C1 segment of cervical spinal cord (tissue), 14 donors: ENCODE data around the gene CD300C.
"Not testable (repeated sequence)": the region's sequence is repeated elsewhere in the genome, so short reads cannot be mapped to it uniquely, and the experiment has no call there.

Experiments
- DNase-seq, 14 donors: peaks; one replicate each; lab custom pipeline; 2025; lab: John Stamatoyannopoulos, UW

The CD300C gene

DNA sequence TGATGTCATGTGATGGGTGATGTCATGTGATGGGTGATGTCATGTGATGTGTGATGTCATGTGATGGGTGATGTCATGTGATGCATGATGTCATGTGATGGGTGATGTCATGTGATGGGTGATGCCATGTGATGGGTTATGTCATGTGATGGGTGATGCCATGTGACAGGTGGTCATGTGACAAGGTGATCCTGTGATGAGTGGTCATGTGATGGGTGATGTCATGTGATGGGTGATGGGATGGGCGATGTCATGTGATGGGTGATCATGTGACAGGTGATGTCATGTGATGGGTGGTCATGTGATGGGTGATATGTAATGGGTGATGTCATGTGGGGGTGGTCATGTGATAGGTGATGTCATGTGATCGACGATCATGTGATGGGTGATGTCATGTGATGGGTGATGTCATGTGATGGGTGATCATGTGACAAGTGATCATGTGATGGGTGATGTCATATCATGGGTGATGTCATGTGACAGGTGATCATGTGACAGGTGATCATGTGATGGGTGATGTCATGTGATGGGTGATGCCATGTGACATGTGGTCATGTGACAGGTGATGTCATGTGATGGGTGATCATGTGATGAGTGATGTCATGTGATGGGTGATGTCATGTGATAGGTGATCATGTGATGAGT is 31.8 kb downstream of the CD300C start:
- peak in 1 of 14 donors; percentile 36 for DNase-seq

DNA sequence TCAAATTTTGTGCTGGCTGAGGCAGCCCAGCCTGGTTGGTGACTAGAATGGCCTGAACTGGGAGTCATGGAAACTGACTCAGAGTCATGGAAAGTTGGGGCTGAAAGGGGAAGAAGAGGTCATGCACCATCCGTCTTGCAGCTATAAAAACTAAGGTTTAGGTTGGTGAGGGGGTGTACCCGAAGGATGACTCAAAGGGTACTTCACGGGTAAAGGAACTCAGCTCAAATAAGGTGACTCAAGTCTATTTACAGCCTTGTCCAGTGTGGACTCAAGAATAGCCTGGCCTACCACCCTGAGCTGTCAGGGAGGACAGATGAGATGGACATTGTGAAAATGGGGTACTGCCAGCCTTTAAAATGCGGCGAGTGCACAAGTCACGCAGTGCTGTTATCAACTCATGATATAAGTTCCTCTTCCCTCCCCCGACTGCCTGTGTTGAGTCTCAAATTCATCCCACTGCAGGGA is 33.3 kb downstream of the CD300C start:
- peak in 1 of 14 donors; percentile 20 for DNase-seq

DNA sequence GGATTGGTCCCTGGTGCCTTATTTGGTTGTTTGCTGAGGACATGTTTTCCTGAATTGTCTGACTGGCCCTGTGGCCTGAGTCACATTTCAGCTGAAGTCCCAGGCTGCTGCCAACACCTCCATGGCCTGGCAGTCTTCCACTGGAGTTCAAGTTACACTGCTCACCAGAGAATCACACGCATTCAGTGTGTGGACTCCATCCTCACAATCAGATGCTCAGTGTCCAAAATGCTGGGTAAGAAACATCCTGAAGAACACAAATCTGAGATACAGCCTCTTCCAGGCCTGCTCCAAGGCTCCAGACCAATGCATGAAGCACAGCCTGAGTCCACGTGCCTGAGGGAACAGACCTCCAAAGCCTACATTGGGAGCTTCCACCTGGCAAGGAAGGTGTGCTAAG is 33.9 kb downstream of the CD300C start:
- no peak for DNase-seq

DNA sequence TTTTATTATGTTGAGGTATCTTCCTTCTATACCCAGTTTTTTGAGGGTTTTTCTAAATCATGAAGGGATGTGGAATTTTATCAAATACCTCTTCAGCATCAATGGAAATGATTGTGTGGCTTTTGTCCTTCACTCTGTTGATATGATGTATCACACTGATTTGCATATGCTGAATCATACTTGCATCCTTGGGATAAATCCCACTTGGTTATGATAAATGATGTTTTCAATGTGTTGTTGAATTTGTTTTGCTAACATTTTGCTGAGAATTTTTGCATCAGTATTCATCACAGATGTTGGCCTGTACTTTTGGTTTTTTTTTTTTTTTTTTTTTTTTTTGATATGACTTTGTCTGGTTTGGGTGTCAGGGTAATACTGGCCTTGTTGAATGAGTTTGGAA is 37.8 kb downstream of the CD300C start:
- no peak for DNase-seq

DNA sequence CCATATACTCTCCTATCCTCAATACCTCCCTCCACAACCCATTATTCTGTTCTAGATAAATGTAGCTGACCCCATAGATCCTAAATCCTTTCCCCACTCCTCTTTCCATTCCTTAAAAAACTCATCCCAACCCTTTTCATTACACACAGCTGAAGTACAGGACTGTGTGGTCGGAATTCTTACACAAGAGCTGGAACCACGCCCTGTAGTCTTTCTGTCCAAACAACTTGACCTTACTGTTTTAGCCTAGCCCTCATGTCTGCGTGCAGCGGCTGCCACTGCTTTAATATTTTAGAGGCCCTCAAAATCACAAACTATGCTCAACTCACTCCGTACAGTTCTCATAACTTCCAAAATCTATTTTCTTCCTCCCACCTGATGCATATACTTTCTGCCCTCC is 42.0 kb downstream of the CD300C start:
- not testable (repeated sequence) for DNase-seq

DNA sequence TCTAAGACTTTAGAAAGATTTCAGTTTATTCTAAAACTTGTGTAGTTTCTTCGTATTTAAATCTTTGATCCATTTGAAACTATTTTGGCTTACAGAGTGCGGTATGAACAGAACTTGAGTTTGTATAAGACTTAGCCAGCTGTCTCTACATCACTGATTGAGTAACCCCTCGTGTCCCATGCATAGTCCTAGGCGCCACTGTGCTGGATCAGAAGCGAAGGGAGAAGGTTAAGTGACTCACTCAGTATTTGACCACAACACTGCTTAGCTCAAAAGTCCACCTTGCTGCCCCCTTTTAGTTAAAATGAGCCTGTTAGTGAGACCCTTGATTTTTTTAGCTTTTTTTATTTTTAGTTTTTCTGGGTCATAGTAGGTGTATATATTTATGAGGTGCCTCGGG is 43.1 kb downstream of the CD300C start:
- no peak for DNase-seq

DNA sequence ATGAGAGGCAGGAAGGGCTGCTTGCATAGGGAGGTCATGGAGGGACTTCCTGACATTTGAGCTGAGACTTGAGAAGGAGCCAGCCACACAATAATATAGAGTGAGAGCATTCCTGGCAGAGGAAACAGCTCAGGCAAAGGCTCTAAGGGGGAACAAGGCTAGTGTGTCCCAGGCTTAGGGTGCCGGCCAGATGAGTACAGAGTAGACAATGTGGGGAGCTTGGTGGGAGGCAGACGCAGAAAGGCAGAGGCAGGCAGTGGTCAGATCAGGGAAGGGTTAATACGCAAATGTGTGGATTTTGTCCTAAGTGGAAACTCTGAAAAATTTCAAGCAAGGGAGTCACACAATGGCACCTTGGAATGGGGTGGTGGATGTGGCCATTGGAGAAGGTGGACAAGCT is 45.9 kb downstream of the CD300C start:
- no peak for DNase-seq

DNA sequence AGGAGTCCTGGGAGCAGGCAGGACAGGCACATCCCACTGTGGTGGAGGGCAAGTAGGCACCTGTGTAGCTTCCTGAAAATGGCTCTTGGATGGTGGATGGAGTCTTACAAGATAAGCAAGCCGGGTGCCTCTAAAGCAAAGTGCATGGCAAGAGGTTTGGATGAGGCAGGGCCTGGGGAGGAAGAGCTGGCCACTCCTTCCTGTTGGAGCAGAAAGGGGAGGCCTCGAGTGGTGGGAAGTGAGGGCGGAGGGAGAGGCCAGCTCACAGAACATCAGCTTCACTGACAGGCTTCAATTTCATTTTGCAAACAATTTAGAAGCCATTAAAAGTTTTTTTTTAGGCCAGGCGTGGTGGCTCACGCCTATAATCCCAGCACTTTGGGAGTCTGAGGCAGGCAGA is 48.4 kb downstream of the CD300C start:
- no peak for DNase-seq

DNA sequence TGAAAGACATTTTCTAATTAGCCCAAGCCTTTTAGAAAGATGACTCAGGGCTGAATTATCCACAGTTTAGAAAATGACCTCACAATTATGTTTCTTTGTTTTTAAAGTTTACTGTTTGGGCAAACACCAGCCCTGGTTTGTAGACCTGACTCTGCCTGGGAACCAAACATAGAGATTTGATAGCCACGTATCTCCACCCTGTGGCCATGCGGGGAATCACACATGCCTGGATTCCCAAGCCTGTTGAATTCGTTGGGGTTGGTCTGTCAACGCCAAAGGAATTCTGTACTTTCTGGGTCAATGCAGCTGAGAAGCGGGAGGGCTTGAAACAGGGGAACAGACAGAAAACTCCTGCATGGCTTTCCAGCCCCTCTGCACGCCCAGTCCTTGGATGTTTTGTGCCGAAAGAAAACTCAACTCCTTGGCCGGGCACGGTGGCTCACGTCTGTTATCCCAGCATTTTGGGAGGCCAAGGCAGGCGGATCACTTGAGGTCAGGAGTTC is 52.5 kb downstream of the CD300C start:
- peak in 11 of 14 donors; percentile 10 to 50 (median 28) for DNase-seq

DNA sequence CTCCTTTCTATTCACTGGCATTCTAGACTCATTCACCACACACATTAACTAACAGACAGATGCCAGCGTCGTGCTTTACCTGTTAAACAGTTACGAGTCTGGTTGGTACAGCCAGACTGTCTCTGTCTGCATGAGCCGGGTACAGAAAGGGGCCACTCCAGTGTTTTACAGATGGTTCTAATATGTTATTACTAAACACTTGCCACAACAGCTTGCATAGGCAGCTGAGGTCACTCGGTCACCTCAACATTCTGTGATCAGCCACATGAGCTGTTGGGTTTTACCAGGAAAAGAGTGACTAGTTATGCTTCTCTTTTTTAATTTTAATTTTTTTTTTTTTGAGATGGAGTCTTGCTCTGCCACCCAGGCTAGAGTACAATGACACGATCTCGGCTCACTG is 54.3 kb downstream of the CD300C start:
- DNase-seq, result no peak
